Measurements from ENCODE around the gene HEATR9.

The HEATR9 gene

DNA sequence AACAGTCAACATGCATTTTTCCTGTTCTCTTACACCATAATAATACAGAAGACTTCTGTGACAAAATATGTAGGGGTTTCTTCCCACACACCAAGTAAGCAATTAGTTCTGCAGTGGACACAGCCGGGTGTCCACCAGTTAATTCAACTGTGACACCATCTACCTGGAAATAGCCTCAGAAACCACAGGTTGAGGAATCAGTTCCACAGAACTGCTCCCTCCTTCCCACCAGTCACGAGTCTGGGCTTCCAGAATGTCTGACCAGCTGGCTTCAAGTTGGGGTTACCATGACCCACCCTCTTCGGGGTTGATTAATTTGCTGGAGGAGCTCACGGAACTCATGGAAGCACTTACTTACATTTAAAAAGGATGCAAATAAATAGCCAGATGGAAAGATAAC is 25.1 kb upstream of the HEATR9 start:
- DNase-seq = no peak

DNA sequence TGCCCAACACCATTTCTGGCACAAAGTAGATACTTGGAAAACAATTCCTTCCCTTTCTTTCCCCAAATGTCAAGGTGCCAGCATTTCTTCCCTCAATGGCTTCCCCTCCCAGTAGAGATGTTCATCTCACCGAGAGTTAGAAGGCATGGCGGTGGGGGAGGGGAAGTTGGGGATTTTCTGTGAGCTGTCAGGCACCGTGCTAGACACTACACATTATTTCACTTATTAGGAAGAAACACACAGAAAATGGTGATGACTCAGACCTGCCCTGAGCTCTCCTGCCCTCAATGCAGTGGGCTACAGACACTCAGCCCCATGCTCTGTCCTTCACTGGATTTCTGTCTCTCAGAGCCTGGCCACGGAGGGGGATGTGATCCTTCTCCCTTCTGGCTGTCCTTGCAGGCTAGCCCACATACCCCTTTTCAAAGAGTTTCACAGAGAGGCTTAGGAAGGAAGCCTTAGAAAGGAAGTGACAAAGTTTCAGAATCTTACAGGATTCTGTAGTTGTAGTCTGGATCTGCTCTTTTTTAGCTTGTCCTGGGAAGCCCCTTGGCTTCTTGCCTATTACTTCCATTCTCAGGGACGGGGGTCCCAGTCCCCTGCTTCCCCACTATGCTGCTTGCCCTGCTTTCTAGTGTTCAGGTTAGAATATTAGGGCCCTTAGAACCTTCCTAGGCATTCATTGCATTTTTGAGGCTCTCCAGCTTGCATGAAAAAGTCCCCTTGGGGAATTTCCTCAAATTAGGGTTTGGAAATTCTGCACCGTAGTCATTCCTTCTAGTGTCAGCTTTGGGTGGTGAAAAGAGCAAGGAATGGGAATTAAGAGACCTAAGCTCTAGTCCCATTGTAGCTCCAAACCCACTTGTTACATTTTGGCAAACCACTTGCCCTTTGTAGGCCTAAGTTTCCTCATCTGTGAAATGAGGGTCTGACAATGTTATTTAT is 23.7 kb upstream of the HEATR9 start:
- peak; percentile 13 for DNase-seq

GRCh38 chr17:35891269-35891668 is 22.6 kb upstream of the HEATR9 start:
- no peak for DNase-seq

DNA sequence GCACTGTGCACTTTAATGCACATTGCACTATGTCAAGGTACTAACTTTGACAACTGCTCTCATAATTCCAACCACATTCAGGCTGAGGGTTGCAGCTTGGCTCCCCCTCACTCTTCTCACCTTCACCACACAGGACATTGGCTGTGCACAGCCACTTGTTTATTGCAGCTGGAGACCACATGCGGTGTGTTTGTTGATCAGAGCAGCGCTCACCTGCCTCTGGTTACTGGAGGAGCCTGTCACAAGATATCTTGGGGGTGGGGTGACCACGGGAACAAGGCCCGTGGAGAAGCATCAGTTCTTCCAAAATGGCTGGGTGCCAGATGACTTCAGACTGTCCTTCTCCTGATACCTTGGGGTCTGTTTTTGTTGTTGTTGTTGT is 22.1 kb upstream of the HEATR9 start:
- DNase-seq = no peak

DNA sequence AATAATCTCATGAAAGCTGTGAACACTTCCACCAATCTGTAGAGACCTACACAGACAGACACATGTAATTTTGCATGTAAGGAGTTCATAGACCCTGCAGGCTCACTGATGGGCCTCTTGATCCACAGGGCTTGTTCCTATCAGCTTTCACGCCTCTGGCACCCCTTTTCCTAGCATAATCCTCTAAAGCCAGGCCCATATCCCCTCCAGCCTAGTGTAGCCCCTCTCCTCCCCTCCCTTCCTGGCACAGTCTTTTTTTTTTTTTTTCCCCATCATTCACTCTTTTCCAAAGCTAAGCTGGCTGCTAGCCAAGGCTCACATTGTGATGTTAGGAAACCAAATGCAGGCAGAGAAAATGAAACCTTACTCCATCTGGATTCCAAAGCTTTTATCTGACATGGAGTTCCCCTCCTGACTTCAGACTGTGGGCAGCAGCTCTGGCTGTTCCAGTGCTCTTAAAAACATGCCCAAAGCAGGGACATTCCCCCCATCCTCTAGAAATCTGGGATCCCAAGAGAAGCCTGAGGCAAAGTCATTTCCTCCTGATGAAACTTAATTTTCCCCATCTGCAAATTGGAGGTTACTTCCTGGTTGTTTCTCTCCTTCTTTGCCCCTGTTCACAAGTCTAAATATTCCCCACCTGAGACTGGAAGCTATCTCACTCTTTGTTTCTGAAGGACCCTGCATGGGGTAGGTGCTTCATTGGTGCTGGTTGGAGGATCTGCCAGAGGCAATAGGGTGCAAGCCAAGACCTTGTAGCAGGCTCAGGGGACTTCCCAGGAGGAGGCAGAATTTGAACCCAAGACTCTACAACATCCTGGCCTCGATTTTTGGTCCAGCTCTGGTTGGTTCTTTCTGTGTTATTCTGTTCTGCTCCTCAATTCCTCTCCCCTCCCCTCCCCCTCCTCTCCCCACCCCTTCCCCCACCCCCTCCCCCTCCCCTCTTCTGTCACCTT is 21.4 kb upstream of the HEATR9 start:
- DNase-seq = no peak

GRCh38 chr17:35889241-35889640 is 20.6 kb upstream of the HEATR9 start:
- DNase-seq = no peak

DNA sequence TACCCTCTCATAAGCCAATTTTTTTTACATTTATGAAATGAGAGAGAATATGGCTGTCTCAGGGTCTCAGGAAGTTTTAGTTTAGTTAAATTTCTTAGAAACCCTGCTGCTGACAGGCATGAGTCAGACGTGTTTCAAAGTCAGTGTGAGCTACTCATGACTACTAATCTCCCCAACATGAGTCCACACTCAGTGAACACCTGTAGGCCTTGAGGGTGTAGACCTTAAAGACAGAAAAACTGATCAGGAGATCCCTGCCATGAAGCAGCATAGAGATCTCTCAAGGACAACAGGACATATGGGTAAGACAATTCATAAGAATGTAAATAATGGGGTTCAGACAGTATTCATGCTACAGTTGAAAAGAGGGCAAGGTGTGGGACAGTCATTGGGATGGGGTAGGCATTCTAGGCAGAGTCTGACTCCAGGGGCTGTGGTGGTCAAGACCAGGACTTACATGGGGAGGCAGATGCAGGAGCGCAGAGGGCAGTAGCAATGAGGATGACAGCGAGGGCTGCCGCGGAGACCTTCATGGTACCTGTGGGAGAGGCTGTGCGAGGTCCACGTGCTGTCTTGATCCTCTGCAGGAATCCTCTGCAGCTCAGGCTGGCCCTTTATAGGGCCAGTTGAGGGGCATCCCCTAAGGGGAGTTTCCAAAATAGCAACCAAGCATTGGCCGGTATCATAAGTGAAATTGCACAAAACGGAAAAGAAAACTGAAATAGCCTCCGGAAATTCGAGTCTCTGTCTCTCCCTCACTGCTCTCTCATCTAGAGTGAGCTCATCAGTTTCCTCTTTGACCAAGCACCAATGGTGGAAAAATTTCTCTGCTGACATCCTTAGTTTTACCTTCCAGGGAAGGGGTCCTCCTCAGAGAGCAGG is 11.3 kb upstream of the HEATR9 start, which contains the start of gene CCL5:
Gene CCL5, minus strand, starts transcription at position 588 of the 882 bp plus-strand sequence.
- DNase-seq = no peak

GRCh38 chr17:35878361-35878760 is 9.7 kb upstream of the HEATR9 start:
- DNase-seq = no peak

- no peak for DNase-seq
These were observed 8.8 kb upstream of the HEATR9 start for GRCh38 chr17:35877345-35878029.

GRCh38 chr17:35876534-35876933 is 7.8 kb upstream of the HEATR9 start:
- no peak for DNase-seq

DNA sequence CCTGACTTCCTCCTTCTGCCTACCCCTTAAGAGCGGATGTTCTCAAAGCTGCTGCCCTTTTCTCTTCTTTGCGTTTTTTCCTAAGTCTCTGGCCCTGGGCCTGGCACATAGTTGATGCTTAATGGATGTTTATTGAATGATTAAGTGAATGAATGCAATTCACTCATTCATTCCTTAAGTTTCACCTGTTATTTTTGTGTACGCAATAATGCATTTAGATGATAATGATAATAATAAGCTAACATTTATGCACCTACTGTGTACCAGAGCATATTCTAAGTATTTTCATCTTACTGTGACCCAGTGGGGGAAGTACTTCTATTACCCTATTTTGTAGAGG is 7.1 kb upstream of the HEATR9 start:
- DNase-seq = no peak

DNA sequence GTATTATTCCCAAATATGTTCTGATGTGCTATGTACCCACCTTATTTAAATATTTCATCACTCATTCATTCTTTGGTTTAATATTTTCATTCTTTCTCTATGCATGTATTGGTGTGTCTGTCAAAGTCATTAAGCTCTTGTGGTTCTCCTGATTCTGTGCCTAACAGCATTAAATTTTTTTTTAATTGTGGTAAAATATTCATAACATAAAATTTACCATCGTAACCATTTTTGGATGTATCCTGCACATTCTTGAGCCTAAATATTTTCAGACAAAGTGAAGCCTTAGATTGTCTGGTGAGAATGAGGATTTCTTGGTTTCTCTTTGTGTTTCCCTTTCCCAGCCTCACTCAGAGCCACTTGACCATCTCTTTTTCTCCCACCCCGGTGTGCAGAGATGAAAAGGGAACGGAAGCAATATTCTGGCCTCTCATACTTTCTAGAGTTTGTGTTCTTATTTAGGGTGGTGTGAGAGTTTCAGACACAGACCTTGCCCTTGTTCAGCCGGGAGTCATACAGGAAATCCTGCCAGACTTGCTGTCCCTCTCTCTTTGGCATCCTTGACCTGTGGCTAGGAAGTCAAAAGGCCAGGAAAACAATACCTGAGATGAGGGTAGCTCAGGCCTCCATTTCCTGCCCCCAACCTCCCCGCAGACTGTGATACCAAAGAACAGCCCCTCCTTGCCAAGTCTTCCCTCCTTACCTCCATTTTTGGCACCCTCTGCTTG is 6.5 kb upstream of the HEATR9 start:
- no peak for DNase-seq

DNA sequence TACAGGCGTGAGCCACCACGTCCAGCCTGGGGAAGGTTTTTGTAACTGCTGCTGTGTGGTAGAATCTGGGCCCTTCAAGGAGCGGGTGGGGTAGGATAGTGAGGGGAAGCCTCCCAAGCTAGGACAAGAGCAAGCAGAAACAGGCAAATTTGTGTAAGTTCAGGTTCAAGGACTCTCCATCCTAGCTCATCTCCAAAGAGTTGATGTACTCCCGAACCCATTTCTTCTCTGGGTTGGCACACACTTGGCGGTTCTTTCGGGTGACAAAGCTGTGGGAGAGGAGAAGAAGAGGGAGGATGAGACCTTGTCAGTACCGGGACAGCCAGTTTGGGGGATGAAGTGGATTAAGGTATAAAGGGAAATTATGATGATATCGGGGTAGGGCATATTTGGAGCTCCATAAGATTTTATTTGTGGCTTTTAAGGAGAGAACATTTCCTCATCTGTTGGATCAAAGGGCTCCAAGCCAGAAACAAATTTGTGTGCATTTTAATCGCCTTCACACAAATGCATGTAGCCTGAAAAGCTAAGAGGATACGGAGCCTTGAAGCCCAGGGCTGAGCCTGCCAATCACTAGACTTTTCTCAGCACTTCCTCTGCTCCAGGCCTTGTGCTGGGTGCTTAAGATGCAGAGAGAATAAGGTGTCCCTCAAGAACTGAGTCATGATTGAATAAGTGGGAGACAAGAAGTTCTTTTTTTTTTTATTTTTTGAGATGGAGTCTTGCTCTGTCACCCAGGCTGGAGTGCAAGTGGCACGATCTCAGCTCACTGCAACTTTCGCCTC is 3.7 kb upstream of the HEATR9 start:
- no peak for DNase-seq

- peak; percentile 63 for DNase-seq
These were observed 2.5 kb upstream of the HEATR9 start for GRCh38 chr17:35870906-35871819.

- no peak for DNase-seq
These were observed 1.1 kb downstream of the HEATR9 start for GRCh38 chr17:35867574-35867973.

GRCh38 chr17:35866341-35866950 is 2.2 kb downstream of the HEATR9 start:
- no peak for DNase-seq

DNA sequence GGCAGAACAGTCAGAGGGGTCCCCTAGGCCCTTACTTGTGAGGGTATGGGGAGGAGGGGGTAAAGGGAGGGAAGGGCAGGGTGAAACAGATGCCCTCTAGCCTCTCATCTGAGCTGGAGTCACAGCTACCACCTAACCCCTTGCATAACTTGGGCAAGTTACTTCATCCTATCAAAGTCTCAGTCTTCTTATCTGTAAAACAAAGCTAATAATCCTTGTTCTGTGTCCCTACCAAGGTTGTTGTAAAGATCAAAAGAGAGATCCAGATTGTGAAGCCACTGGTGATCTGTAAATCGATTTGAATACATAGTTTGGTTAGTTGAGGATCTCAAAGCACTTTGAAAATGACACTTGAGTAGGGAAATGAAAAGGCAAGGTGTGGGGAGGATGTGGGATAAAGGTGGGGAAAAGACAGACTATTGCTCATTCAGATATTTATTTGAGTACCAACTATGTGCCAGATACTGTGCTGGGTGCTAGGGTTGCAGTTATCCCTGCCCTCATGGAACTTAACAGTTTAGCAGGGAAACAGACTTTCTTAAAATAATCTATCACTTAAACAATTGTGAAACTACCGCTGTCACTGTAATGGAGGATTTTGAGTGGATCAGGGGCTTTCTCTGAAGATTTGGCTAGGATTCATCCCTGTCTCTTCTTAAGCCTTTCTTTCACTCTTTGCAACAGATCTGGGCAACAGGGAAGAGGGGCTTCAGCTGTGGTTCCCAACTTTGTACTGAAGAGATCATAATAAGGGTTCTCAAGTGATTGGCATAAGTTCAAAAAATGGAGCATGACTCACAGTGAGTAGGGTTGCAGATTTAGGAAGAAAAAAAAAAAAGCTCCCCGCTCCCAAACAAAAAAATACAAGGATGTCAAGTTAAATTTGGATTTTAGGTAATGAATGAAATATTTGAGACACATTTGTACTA is 3.0 kb downstream of the HEATR9 start:
- DNase-seq = no peak

DNA sequence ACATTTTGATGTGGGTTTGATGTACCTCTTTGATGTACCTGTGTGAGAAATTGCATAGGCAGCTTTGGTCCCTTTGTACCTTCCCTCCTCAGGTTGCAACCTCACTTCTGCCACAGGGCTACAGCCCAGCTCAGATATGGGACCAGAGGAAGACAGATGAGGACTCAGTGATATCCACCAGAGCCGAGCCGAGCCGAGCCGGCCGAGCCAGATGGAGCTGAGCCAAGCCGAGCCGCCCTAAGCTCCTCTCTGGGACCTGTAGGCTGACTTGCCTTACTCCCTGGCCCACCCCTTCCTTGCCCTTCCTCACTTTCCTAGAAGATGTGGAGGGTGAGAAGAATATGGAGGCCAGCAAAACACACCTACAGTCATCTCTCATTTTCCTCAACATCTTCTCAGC is 3.8 kb downstream of the HEATR9 start:
- DNase-seq = no peak
